HepG2 (cell line): ENCODE measurements around the gene ZNG1C. TPM values are rescaled to one million over a fixed set of nuclear protein-coding genes. Genes with fewer than 3 reads are reported as not detected.
"Not testable (repeated sequence)": the region's sequence is repeated elsewhere in the genome, so short reads cannot be mapped to it uniquely, and the experiment has no call there.

Experiments
- ATAC-seq: fragments of 200-7000 bp; cut with Tn5 transposase; 3 replicates; pipeline ENCODE4 v1.9.1; 2020; ENCODE audit warnings: mild to moderate bottlenecking, moderate library complexity
- BruUV-seq: library from RNA; stranded (reverse); fragments of 400-500 nt; replicated peaks from 2 replicates; lab custom pipeline; 2021; lab: Mats Ljungman, UMichigan
- CTCF ChIA-PET: fragments of 300-600 bp; formaldehyde crosslinking; extraction: SDS; loops from one replicate; lab custom pipeline; 2021; ENCODE audit warnings: low total read pairs, inconsistent platforms, low intra/inter-chr PET ratio; lab: Yijun Ruan, JAX
- POLR2A ChIA-PET: fragments of 350-600 bp; sonication (Branson Sonifier 250); formaldehyde crosslinking; loops from one replicate; lab custom pipeline; 2020; ENCODE audit warnings: antibody characterized with exemption, inconsistent platforms; lab: Yijun Ruan, JAX
- DNase-seq: peaks from one replicate; pipeline ENCODE4 v3.0.0-alpha.2; 2015; ENCODE audit warnings: low spot score
- FAIRE-seq: peaks from 3 replicates; lab custom pipeline; 2011; peaks lifted over from hg19 to GRCh38; lab: Jason Lieb, UNC
- H2AFZ ChIP-seq: one replicate; pipeline ENCODE4 v1.6.1; 2011; ENCODE audit warnings: low read length, inconsistent platforms
- H3K27ac ChIP-seq: fragments of 300-600 bp; 3 replicates; pipeline ENCODE4 v1.8.0; 2011; ENCODE audit warnings: mixed run types, mild to moderate bottlenecking, mixed read lengths, low read length, inconsistent platforms; ENCODE audit not compliant: insufficient read depth; ENCODE audit errors: extremely low read length
- H3K27me3 ChIP-seq, 2 experiments: fragments of 200-600 bp in 1 of 2; 2 replicates in 1 of 2; 3 replicates in 1 of 2; pipeline versions ENCODE4 v1.6.0 to v1.8.0; 2011; ENCODE audit warnings: low read length in 2 of 2, mild to moderate bottlenecking in 2 of 2, moderate library complexity in 2 of 2, inconsistent platforms in 1 of 2; ENCODE audit not compliant: insufficient read depth in 2 of 2, control insufficient read depth in 1 of 2
- H3K36me3 ChIP-seq, 2 experiments: fragments of 200-600 bp in 1 of 2; replicated peaks in 1 of 2; 2 replicates in 1 of 2; 3 replicates in 1 of 2; pipeline versions ENCODE4 v1.5.1 to v1.8.0; 2011; ENCODE audit warnings: low read length in 2 of 2, inconsistent platforms in 1 of 2; ENCODE audit not compliant: insufficient read depth in 2 of 2, control insufficient read depth in 1 of 2
- H3K4me1 ChIP-seq: 2 replicates; pipeline ENCODE4 v1.5.1; 2012; ENCODE audit warnings: low read length, inconsistent platforms; ENCODE audit not compliant: insufficient read depth
- H3K4me2 ChIP-seq: 2 replicates; pipeline ENCODE4 v1.6.0; 2011; ENCODE audit warnings: low read depth, low read length, inconsistent platforms
- H3K4me3 ChIP-seq, 3 experiments: fragments of 200-600 bp in 1 of 3; sonication (generic), shearing (Covaris generic) in 1 of 3; replicated peaks in 1 of 3; 2 replicates each; pipeline ENCODE4 v1.5.1; 2011 to 2016; ENCODE audit warnings: low read length in 3 of 3, inconsistent platforms in 2 of 3, low read depth in 2 of 3, mild to moderate bottlenecking in 2 of 3, control low read depth in 1 of 3, mixed read lengths in 1 of 3; ENCODE audit not compliant: insufficient read depth in 1 of 3
- H3K79me2 ChIP-seq: one replicate; pipeline ENCODE4 v1.6.1; 2011; ENCODE audit warnings: low read length, inconsistent platforms; ENCODE audit not compliant: insufficient read depth
- H3K9ac ChIP-seq: 2 replicates; pipeline ENCODE4 v1.6.0; 2011; ENCODE audit warnings: mild to moderate bottlenecking, low read depth, low read length, inconsistent platforms; ENCODE audit not compliant: insufficient read depth
- H3K9me3 ChIP-seq: 2 replicates; pipeline ENCODE4 v1.5.1; 2012; ENCODE audit warnings: mild to moderate bottlenecking, low read length
- H4K20me1 ChIP-seq: 2 replicates; pipeline ENCODE4 v1.6.0; 2011; ENCODE audit warnings: inconsistent platforms, mild to moderate bottlenecking, low read length, moderate library complexity; ENCODE audit not compliant: insufficient read depth
- WGBS: methylation state at CpG from one replicate; pipeline ENCODE4 v1.1.6; 2017; ENCODE audit warnings: low lambda C conversion rate; 5-methylcytosine and 5-hydroxymethylcytosine counted together
- in situ Hi-C: cut with HindIII; loops from 2 replicates; pipeline ENCODE4 v1.10.0; 2017; ENCODE audit warnings: low pct_unique_long_range_greater_than_20kb; ENCODE audit not compliant: extremely low pct_ligation_motif_present
- intact Hi-C: fragments of 100-400 bp; cut with micrococcal nuclease; formaldehyde crosslinking; loops from one replicate; pipeline ENCODE4 v1.10.0; 2022; ENCODE audit not compliant: unreplicated experiment
- polyA plus RNA-seq, 8 experiments: library from polyadenylated mRNA; depleted of rRNA in 3 of 8; stranded (reverse) in 7 of 8; unstranded in 1 of 8; fragments of >200 nt; fragmentation: Illumina TruSeq in 4 of 8; extraction: Trizol in 4 of 8; gene quantifications; 2 replicates each; pipeline versions ENCODE4 v1.2.1 to v1.2.3, GENCODE V29; 2011 to 2016; ENCODE audit warnings: low read depth in 4 of 8, missing spikeins in 1 of 8, mixed read lengths in 1 of 8; ENCODE audit not compliant: insufficient read depth in 1 of 8
- total RNA-seq, 5 experiments: library from RNA; depleted of rRNA; stranded (reverse); fragments of >200 nt; fragmentation: Illumina TruSeq; extraction: Trizol; gene quantifications; 2 replicates each; pipeline ENCODE4 v1.2.3, GENCODE V29; 2016; ENCODE audit warnings: low read depth in 1 of 5

The ZNG1C gene
- total and polyA plus RNA-seq, 2 of the 13 experiments (the other 11 are each of a cell fraction or from before 2014, with no cell fraction given) = 30.9 to 70.3 TPM

DNA sequence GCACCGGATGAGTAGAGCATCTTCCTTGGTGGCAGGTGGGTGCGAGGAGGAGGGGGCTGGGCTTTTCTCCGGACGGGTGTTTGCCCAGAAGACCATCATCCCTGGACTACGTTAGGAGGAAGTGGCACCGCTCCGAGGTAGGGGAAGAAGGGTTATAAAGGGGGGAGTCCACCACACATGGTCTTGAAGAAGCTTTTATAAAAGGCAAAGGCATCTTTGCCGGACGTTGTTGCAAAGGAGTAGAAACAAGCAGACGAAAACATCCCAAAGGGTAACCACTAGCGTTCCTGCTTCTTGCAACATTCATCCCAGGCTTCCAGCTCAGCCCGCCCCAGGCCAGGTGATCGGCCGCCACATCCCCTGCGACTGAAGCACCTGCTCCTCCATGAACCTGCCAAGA lies 60.8 kb downstream of the ZNG1C start, which contains the start of gene FOXD4L3:
Gene FOXD4L3, plus strand, starts transcription at position 301 of the 400 bp plus-strand sequence. Its CDS starts 85 bp downstream, at position 386.
- POLR2A ChIA-PET, BruUV-seq, H3K9ac ChIP-seq, ATAC-seq, H3K9me3 ChIP-seq, DNase-seq, in situ Hi-C loops, H3K4me3 ChIP-seq, CTCF ChIA-PET, H2AFZ ChIP-seq, intact Hi-C loops, H3K27me3 ChIP-seq, H3K4me1 ChIP-seq, FAIRE-seq, H3K4me2 ChIP-seq, H4K20me1 ChIP-seq, H3K27ac ChIP-seq, H3K79me2 ChIP-seq, H3K36me3 ChIP-seq: not testable (repeated sequence)
- WGBS = no CpG with 5 or more reads among the region's 15 CpGs

DNA sequence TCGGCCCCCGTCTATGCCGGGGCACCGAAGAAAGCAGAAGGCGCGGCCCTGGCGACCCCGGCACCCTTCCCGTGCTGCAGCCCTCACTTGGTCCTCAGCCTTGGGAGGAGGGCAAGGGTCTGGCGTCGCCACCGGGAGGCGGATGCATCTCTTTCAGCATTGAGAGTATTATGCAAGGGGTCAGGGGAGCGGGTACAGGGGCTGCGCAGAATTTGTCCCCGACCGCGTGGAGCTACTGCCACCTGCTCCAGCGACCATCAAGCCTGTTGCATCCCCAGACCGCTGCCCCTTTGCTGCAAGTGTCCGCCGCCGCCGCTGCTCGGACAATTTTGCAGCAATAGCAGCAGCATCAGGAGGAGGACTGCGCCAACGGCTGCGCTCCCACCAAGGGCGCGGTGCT lies 62.0 kb downstream of the ZNG1C start:
- DNase-seq, H3K9me3 ChIP-seq, H3K27me3 ChIP-seq, H3K36me3 ChIP-seq, intact Hi-C loops, in situ Hi-C loops, POLR2A ChIA-PET, H3K9ac ChIP-seq, FAIRE-seq, H2AFZ ChIP-seq, H3K4me3 ChIP-seq, H4K20me1 ChIP-seq, BruUV-seq, H3K4me2 ChIP-seq, H3K4me1 ChIP-seq, H3K27ac ChIP-seq, H3K79me2 ChIP-seq, CTCF ChIA-PET, ATAC-seq: not testable (repeated sequence)
- WGBS = no CpG with 5 or more reads among the region's 30 CpGs

DNA sequence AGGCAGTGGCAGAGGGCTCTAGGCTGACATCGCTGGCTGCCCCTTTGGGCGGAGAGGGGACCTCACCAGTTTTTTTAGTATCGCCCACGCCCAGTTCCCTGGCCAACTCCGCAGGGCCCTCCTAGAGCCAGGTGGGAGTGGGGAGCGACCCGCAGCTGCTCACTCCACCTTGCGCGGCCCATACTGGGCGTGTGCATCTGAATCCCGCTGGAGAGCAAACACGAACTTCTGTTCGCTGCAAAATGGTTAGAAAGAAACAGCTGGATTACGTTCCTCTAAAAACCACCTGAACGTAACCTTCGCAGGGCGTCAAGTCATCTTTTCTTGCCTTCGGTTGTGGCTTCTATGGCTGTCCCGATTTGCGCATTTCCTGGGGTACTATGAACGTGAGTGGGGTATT lies 62.4 kb downstream of the ZNG1C start:
- H3K27ac ChIP-seq, H3K9ac ChIP-seq, H3K4me2 ChIP-seq, DNase-seq, intact Hi-C loops, CTCF ChIA-PET, H3K4me1 ChIP-seq, H2AFZ ChIP-seq, POLR2A ChIA-PET, H3K9me3 ChIP-seq, in situ Hi-C loops, H3K27me3 ChIP-seq, H4K20me1 ChIP-seq, ATAC-seq, FAIRE-seq, H3K4me3 ChIP-seq, H3K36me3 ChIP-seq, H3K79me2 ChIP-seq, BruUV-seq: not testable (repeated sequence)
- WGBS = no CpG with 5 or more reads among the region's 21 CpGs

DNA sequence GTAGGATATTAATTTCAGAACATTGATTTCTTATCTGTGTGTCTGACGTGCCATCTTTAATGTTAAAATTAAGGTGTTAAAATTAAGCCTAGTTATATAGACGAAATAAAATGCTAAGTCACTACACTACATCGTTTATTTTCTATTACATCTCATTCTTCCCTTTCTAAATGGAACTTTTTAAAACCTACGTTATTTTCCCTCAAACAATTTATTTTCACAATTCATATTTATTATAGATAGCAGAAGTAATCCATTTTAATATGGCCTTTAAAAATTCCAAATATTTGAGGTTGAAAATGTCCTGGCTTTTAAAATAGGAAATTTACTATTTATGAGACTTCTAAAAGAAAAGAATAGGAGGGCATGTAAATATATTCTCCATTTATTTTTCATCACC lies 63.0 kb downstream of the ZNG1C start:
- POLR2A ChIA-PET, H3K79me2 ChIP-seq, H3K4me2 ChIP-seq, intact Hi-C loops, H3K27ac ChIP-seq, H4K20me1 ChIP-seq, CTCF ChIA-PET, H3K4me1 ChIP-seq, in situ Hi-C loops, H3K4me3 ChIP-seq, ATAC-seq, H2AFZ ChIP-seq, H3K36me3 ChIP-seq, H3K9ac ChIP-seq, BruUV-seq, H3K27me3 ChIP-seq, H3K9me3 ChIP-seq, FAIRE-seq, DNase-seq: not testable (repeated sequence)
- WGBS = 33% methylated on average over 3 of the region's 4 CpGs
